Measurements from ENCODE around the gene CAST. TPM values are rescaled to one million over a fixed set of nuclear protein-coding genes. Genes with fewer than 3 reads are reported as not detected.
A peak's percentile ranks its signal among the peaks of the same experiment; 100 is the strongest.

CAST gene
- polyA plus RNA-seq, 1 experiment: 191 TPM

- POLR2A ChIA-PET: no interaction called here
- no peak overlapping the region for H3K4me3 ChIP-seq (ENCODE audit: low read depth, low read length)
- H3K27ac ChIP-seq (ENCODE audit: low read depth, low read length): no peak overlapping the region
- CTCF ChIA-PET: interaction anchor here (0.7 kb wide), 1 partner anchor 33 kb away, joined by 3 read pairs; no protein-coding TSS in a partner anchor
- H3K9me3 ChIP-seq (ENCODE audit: control insufficient read depth, insufficient read depth, low read length): peaks cover 10% of the 10 kb centered on the region
- no peaks in the 10 kb centered on the region for H3K27me3 ChIP-seq (ENCODE audit: control insufficient read depth, insufficient read depth, low read length)
- TF ChIP-seq CTCF (IDR thresholded peaks at IDR 0.05; ENCODE audit: low read depth, low read length): no peak
- DNase-seq (ENCODE audit: low read depth, low spot score): no peak
Measured at GRCh38 chr5:96619946-96620345, 42.2 kb upstream of the CAST start.

- ChIA-PET POLR2A (no interaction called here), CTCF (no interaction called here)
- no peak for DNase-seq (ENCODE audit: low read depth, low spot score)
- Histone ChIP-seq H3K9me3 (ENCODE audit: control insufficient read depth, insufficient read depth, low read length) (no peaks in the 10 kb centered on the region), H3K4me3 (ENCODE audit: low read depth, low read length) (no peak overlapping the region), H3K27me3 (ENCODE audit: control insufficient read depth, insufficient read depth, low read length) (no peaks in the 10 kb centered on the region), H3K27ac (ENCODE audit: low read depth, low read length) (no peak overlapping the region)
- TF ChIP-seq CTCF (IDR thresholded peaks at IDR 0.05; ENCODE audit: low read depth, low read length): no peak
Measured at GRCh38 chr5:96624596-96624995, 37.6 kb upstream of the CAST start.

- no peak for DNase-seq (ENCODE audit: low read depth, low spot score)
- ChIA-PET POLR2A (interaction anchor here (0.8 kb wide), 1 partner anchor 49 kb away, joined by 4 read pairs; no protein-coding TSS in a partner anchor), CTCF (interaction anchor here (0.7 to 0.9 kb wide), 3 partner anchors 11 to 61 kb away, joined by 3 read pairs; no protein-coding TSS in a partner anchor)
- no peak overlapping the region for H3K4me3 ChIP-seq (ENCODE audit: low read depth, low read length)
- H3K27ac ChIP-seq (ENCODE audit: low read depth, low read length): no peak overlapping the region
- H3K27me3 ChIP-seq (ENCODE audit: control insufficient read depth, insufficient read depth, low read length): no peaks in the 10 kb centered on the region
- H3K9me3 ChIP-seq (ENCODE audit: control insufficient read depth, insufficient read depth, low read length): no peaks in the 10 kb centered on the region
- TF ChIP-seq CTCF (IDR thresholded peaks at IDR 0.05; ENCODE audit: low read depth, low read length): no peak
Measured at GRCh38 chr5:96625365-96625764, 36.8 kb upstream of the CAST start.

GRCh38 chr5:96626956-96627355, 35.2 kb upstream of the CAST start:
- DNase-seq (ENCODE audit: low read depth, low spot score): peak; percentile 43
- Histone ChIP-seq H3K9me3 (ENCODE audit: control insufficient read depth, insufficient read depth, low read length) (no peaks in the 10 kb centered on the region), H3K4me3 (ENCODE audit: low read depth, low read length) (no peak overlapping the region), H3K27me3 (ENCODE audit: control insufficient read depth, insufficient read depth, low read length) (no peaks in the 10 kb centered on the region), H3K27ac (ENCODE audit: low read depth, low read length) (no peak overlapping the region)
- CTCF ChIA-PET: interaction anchor here (1.3 kb wide), 1 partner anchor 13 kb away, joined by 4 read pairs; no protein-coding TSS in a partner anchor
- POLR2A ChIA-PET: no interaction called here
- TF ChIP-seq CTCF (IDR thresholded peaks at IDR 0.05; ENCODE audit: low read depth, low read length): no peak

GRCh38 chr5:96627792-96628398, 34.3 kb upstream of the CAST start:
- CTCF ChIA-PET: no interaction called here
- H3K27me3 ChIP-seq (ENCODE audit: control insufficient read depth, insufficient read depth, low read length): no peaks in the 10 kb centered on the region
- POLR2A ChIA-PET: no interaction called here
- H3K4me3 ChIP-seq (ENCODE audit: low read depth, low read length): no peak overlapping the region
- DNase-seq (ENCODE audit: low read depth, low spot score): no peak
- no peak overlapping the region for H3K27ac ChIP-seq (ENCODE audit: low read depth, low read length)
- no peaks in the 10 kb centered on the region for H3K9me3 ChIP-seq (ENCODE audit: control insufficient read depth, insufficient read depth, low read length)
- no peak for TF ChIP-seq CTCF (IDR thresholded peaks at IDR 0.05; ENCODE audit: low read depth, low read length)

Data from AG04450 (cell line).